ENCODE results near the gene ZNF438.

The ZNF438 gene

DNA sequence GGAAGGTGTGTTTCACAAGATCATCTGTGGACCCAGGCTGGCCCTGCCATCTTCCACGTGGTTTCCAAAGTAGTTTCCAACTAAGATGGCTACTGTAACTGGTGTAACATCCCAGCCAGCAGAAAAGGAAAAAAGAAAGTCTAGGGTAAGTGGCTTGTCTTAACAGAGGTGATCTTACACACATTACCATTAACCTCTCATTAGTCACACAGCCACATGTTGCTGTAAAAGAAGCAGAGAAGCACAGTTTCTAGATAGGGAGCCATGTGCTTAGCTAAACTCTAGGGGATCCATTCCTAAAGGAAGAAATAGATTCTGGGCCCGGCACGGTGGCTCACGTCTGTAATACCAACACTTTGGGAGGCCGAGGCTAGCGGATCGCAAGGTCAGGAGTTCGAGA, 54.3 kb downstream of the ZNF438 start:
- peaks cover 27 to 39% (median 33%) of the 10 kb centered on the region in 11 experiments for H3K9me3 ChIP-seq (replicated peaks in 1 of 11)

DNA sequence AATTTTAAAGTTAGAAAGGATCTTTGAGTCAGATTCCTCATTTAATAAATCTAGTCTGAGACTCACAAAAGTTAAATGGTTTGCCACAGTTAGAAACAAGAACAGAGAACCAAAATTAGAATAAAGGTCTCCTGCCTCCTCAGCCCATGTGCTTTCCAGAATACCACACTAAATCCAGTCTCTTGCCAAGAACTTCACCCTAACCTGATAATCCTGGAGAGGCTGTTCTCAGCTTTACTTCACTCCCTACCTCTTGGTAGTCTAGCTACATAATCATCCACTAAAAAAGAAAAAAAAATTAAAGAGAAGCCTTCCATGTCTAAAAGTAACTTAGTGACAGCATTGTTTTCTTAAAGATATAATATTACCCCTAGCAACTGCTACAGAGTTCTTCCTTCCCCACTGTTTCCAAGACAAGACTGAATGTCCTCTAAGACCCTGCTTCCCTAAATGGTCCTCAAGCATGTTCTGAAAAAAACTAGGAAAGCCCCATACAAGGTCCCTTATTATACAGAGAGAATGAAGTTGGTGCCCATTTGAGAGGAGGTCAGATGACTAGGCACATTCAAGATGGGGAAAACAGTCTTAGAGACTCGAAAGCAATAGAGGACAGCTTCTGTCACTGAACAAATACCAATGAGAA, 56.8 kb downstream of the ZNF438 start:
- Histone ChIP-seq H3K9me3 (replicated peaks in 1 of 11) (peaks cover 10 to 14% (median 12%) of the 10 kb centered on the region in 11 experiments; a peak in 21 of 22 replicates), H3K4me1 (no peaks in the 10 kb centered on the region), H3K4me2 (no peak overlapping the region), H3K36me3 (peaks cover 0 to 24% (median 0%) of the 10 kb centered on the region in 11 experiments; a peak in 5 of 22 replicates), H3K27ac (no peak overlapping the region), H3K27me3 (no peaks in the 10 kb centered on the region), H3K9ac (no peak overlapping the region), H3K4me3 (no peak overlapping the region), H4K20me1 (no peaks in the 10 kb centered on the region)
- no peak for TF ChIP-seq Cebpa-rat (IDR thresholded peaks at IDR 0.05)

More for the DNA sequence above, 54.3 kb downstream of the ZNF438 start:
- TF ChIP-seq Cebpa-rat (IDR thresholded peaks at IDR 0.05), result no peak
- Histone ChIP-seq H3K4me3 (no peak overlapping the region), H3K36me3 (peaks cover 0 to 40% (median 0%) of the 10 kb centered on the region in 11 experiments; a peak in 6 of 22 replicates), H3K4me1 (peaks cover 0 to under 1% (median 0%) of the 10 kb centered on the region in 10 experiments; a peak in 1 of 20 replicates), H3K9ac (no peak overlapping the region), H3K27ac (no peak overlapping the region), H3K27me3 (no peaks in the 10 kb centered on the region), H4K20me1 (no peaks in the 10 kb centered on the region), H3K4me2 (no peak overlapping the region)

DNA sequence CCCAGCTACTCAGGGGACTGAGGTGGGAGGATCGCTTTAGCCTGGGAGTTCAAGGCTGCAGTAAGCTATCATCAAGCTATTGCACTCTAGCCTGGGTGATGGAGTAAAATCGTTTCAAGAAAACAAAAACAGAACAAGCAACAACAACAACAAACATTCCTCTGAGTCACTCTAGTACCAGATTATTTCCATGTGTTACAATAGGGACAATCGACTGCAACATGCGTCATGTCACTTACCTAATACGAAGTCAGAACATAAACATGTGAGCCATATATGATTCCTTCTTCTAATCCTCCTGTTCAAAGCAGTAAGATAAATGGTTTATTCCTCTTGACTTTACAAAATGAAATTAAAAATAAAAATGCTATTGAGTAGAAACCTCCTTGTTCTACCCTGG, 57.3 kb downstream of the ZNF438 start:
- Histone ChIP-seq H3K27ac (no peak overlapping the region), H3K36me3 (peaks cover 0 to 19% (median 0%) of the 10 kb centered on the region in 11 experiments; a peak in 4 of 22 replicates), H3K9ac (no peak overlapping the region), H3K4me3 (no peak overlapping the region), H3K9me3 (replicated peaks in 1 of 11) (peaks cover 4 to 9% (median 7%) of the 10 kb centered on the region in 11 experiments; a peak in 20 of 22 replicates), H3K27me3 (no peaks in the 10 kb centered on the region), H4K20me1 (no peaks in the 10 kb centered on the region), H3K4me1 (no peaks in the 10 kb centered on the region), H3K4me2 (no peak overlapping the region)
- TF ChIP-seq Cebpa-rat (IDR thresholded peaks at IDR 0.05), result no peak

DNA sequence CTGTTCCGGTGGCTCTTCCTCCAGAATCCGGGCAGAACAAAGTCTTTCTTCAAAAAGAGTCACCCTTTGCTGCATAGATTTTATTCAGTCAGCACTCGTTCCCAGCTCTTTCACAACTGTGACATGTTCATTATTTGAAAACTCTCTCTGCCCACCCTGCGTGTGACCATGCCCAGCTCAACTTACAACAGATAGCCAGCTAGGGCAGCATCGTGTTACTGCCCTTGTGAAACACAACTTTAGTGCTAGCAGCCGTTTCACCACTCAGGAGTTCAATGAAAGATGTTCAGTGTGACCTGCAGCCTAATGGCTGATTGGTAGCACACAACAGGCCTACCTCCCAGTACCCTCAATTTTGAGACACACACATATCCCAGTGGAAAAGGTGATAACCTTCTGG, 57.9 kb downstream of the ZNF438 start:
- Histone ChIP-seq H3K36me3 (peaks cover 0 to 13% (median 0%) of the 10 kb centered on the region in 11 experiments; a peak in 3 of 22 replicates), H3K9me3 (replicated peaks in 1 of 11) (peaks cover 0 to 4% (median under 1%) of the 10 kb centered on the region in 11 experiments; a peak in 8 of 22 replicates), H3K27ac (no peak overlapping the region), H3K9ac (no peak overlapping the region), H3K27me3 (no peaks in the 10 kb centered on the region), H3K4me3 (no peak overlapping the region), H3K4me1 (no peaks in the 10 kb centered on the region), H3K4me2 (no peak overlapping the region), H4K20me1 (no peaks in the 10 kb centered on the region)
- no peak for TF ChIP-seq Cebpa-rat (IDR thresholded peaks at IDR 0.05)

DNA sequence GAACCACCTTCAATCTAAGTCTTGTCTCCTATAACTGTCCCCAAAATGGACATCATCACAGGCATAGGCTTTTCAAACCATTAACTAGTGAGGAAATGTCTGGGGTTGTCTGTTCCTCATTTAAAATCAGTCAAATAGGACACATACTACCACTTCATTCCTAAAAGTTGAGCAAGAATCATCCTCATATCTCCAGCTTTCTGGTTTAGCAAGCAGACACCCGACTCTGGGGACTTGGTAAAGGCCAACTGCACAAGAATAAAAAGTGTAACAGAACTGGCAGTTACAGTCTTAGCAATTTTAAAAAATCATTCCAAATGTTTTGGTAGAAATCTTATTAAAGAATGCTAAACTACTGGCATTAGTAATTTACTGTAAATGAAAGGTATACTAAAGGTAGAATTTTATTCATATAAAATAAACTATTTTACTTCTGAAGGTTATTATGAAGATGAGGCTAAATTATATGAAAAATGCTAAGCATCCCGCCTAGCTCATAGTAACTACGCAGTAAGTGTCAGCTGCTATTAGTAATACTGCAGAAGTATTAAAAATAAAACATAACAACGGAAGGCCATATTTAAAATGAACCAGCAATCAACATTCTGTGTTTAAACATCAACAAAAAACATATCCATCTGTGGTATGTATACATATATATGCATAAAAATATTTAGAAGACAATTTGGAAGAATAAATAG, 60.8 kb downstream of the ZNF438 start:
- TF ChIP-seq Cebpa-rat (IDR thresholded peaks at IDR 0.05), result no peak
- H4K20me1 ChIP-seq, result no peaks in the 10 kb centered on the region

DNA sequence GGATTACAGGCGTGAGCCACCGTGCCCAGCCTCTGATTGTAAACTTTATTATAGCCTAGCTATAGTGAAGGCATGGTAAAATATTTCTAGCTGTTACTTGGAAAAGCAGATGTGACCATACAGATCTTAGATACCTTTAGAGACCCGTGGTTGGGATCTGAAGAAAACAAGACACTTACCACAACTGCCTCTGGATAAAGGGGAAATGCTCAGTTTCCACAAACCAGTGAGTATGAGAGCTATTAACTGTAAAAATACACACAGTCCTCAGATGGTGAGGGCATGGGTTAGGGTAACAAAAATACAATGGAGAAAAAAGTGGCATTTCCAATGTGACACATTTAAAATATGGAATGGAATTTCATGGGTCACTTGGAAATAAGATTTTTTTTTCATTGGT, 63.0 kb downstream of the ZNF438 start:
- Histone ChIP-seq H3K9ac (no peak overlapping the region), H3K9me3 (replicated peaks in 1 of 11) (no peaks in the 10 kb centered on the region), H3K4me1 (peaks cover 0 to 9% (median 7%) of the 10 kb centered on the region in 10 experiments; a peak in 11 of 20 replicates), H3K27me3 (no peaks in the 10 kb centered on the region), H4K20me1 (no peaks in the 10 kb centered on the region), H3K4me3 (no peak overlapping the region), H3K4me2 (no peak overlapping the region), H3K27ac (no peak overlapping the region), H3K36me3 (peaks cover 0 to 3% (median 0%) of the 10 kb centered on the region in 11 experiments; a peak in 2 of 22 replicates)
- no peak for TF ChIP-seq Cebpa-rat (IDR thresholded peaks at IDR 0.05)

More for the DNA sequence above, 60.8 kb downstream of the ZNF438 start:
- H3K27me3 ChIP-seq, result no peaks in the 10 kb centered on the region
- H3K36me3 ChIP-seq, result peaks cover 0 to 11% (median 0%) of the 10 kb centered on the region in 11 experiments; a peak in 3 of 22 replicates
- H3K9me3 ChIP-seq (replicated peaks in 1 of 11), result no peaks in the 10 kb centered on the region
- no peak overlapping the region for H3K27ac ChIP-seq
- no peak overlapping the region for H3K4me2 ChIP-seq
- no peaks in the 10 kb centered on the region for H3K4me1 ChIP-seq
- H3K4me3 ChIP-seq, result no peak overlapping the region
- no peak overlapping the region for H3K9ac ChIP-seq

DNA sequence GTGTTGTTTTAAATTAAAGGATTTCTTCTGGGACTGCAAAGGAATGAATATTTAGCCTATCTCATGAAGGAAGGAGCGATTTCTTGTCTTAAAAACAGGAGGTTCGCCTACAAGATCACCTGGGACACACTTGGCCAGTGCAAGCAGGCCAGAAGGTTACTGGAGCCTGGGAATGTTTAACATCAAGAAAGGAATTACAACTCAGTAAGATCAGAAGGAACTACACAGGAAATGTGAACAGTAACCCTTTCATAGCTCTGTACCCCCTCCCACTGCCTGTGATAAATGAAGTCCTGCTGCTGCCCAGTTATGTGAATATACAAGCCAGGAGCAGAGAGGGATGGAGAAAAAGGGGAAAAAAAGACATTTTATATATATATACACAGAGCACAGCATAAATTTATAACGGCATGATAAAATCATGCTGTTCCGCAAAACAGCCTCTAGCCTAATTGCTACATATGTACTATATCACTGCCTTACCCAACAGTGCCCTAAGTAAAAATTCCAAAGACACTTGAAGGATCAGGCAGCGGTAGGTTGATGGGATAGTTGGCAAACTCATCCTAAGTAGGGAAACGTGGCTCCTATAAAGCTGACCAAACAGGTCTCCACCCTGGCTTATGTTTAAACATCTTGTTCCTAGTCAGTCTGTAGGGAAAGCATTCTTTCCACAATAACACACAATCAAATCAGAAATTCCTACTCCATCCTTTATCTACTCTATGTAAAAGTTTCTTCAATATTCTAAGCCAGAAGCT, 63.8 kb downstream of the ZNF438 start:
- no peak overlapping the region for H3K9ac ChIP-seq
- H4K20me1 ChIP-seq, result no peaks in the 10 kb centered on the region
- H3K27me3 ChIP-seq, result no peaks in the 10 kb centered on the region
- no peak overlapping the region for H3K4me2 ChIP-seq
- TF ChIP-seq Cebpa-rat (IDR thresholded peaks at IDR 0.05), result no peak
- H3K36me3 ChIP-seq, result no peaks in the 10 kb centered on the region; a peak in 1 of 22 replicates
- H3K4me1 ChIP-seq, result peaks cover 0 to 11% (median 8%) of the 10 kb centered on the region in 10 experiments; a peak in 11 of 20 replicates
- H3K9me3 ChIP-seq (replicated peaks in 1 of 11), result no peaks in the 10 kb centered on the region
- H3K27ac ChIP-seq, result no peak overlapping the region
- no peak overlapping the region for H3K4me3 ChIP-seq

DNA sequence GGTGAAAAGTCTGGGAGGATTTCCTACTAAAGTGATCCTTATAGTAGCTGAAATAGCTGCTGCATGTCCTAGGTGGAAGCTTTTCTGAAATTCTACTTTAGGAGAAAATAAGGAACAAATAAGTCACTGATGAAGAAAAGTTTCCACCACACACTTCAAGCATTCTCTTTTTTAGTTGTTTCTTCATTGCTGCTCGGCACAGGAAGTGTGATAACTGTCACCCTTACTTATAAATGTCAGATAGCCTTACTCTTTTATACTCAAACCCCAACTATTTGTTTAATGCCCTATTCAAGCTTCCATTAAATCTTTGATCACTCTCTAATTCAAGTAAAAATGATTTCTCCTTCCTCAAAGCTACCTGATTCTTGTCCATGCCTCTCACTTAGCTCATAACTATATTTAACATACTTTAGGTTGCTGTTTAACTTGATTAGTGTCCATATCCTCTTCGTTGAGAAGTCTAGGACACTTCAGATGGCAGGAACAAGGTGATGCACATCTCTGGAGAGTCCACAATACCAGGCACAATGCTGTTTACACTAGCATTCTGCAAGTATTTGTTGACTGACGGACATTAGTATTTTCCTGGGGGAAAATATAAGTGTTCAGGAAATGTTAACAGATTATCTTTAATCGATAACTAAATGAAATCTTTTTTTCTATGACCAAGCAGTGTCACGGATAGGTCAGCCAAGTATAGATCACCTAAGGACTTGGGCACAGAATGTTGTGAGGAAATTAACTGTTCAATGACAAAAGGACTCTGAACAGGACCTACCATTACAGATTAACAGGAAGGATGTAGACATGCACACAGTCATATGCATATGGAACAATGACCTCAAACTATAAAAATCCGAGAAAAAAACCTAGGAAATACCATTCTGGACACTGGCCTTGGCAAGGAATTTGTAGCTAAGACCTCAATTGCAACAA, 67.4 kb downstream of the ZNF438 start:
- Histone ChIP-seq H3K27me3 (no peaks in the 10 kb centered on the region), H3K9ac (peak overlapping the region in 1 of 11 experiments; percentile 34; a peak in 1 of 22 replicates), H3K4me1 (peaks cover 0 to 11% (median 8%) of the 10 kb centered on the region in 10 experiments; a peak in 11 of 20 replicates), H3K4me2 (peak overlapping the region in 4 of 11 experiments; percentile 0 to 25 (median 0); a peak in 2 of 22 replicates), H3K36me3 (no peaks in the 10 kb centered on the region; a peak in 1 of 22 replicates), H3K4me3 (no peak overlapping the region), H3K9me3 (replicated peaks in 1 of 11) (peaks cover 0 to 3% (median 0%) of the 10 kb centered on the region in 11 experiments; a peak in 4 of 22 replicates), H4K20me1 (no peaks in the 10 kb centered on the region), H3K27ac (no peak overlapping the region)
- no peak for TF ChIP-seq Cebpa-rat (IDR thresholded peaks at IDR 0.05)

Measured in BLaER1 treated with 17β-estradiol and CSF1 and Interleukin-3, amounts not matched to agents 10 nM and 100 nM (cell line).